GM18861 (cell line): ENCODE measurements around the gene MYO7A.

Experiments used
- ATAC-seq: cut with Tn5 transposase; IDR thresholded peaks from one replicate; pipeline ENCODE4 v1.9.1; 2021; ENCODE audit not compliant: unreplicated experiment

The MYO7A gene

GRCh38 chr11:77159219-77159936 is 31.3 kb downstream of the MYO7A start:
- ATAC-seq: no peak

- no peak for ATAC-seq
Measured at GRCh38 chr11:77159937-77160495, 32.0 kb downstream of the MYO7A start.

- no peak for ATAC-seq
Measured at GRCh38 chr11:77163271-77163670, 35.2 kb downstream of the MYO7A start.

GRCh38 chr11:77165066-77165465 is 37.0 kb downstream of the MYO7A start:
- ATAC-seq: no peak

GRCh38 chr11:77166021-77166420 is 38.0 kb downstream of the MYO7A start:
- ATAC-seq: no peak

DNA sequence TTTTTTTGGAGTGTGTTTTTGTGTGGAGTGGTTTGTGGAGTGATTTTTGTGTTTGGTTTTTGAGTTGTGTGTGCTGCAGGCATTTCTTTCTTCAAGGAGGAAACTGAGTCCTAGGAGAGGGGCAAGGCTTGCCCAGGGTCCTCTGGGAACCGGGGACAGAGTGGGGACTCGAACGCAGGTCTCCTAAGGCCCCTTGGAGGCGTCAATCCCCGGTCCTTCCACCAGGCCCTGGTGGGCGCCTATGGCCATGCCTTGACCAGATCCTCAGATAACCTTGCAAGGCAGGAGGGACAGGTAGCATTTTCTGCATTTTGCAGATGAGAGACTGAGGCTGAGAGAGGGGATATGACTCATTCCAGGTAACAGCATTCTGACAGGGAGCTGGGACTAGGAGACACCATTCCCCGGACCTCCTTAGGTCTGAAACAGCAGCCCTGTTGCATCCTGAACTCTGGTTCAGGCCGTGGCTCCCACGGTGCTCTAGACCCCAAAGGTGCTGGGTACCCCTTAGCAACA is 39.1 kb downstream of the MYO7A start:
- no peak for ATAC-seq

- ATAC-seq: no peak
Measured at GRCh38 chr11:77167791-77168190, 39.7 kb downstream of the MYO7A start.

DNA sequence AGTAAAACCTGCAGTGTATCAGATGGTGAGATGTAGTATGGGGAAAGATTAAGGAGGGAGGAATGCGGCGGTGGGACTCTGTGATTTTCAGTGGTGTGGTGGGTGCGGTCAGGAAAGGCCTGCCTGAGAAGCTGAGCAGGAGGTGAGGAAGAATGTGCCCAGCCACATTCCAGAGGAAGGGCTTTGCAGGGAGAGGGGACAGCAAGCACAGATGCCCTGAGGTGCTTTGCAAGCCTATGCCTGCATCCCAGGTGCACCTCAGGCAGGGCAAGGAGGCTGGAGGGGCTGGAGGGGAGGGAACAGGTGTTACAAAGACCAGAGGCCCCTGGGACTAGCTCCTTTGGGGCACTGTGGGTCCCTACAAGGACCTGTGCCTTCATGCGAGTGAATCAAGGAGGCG is 42.1 kb downstream of the MYO7A start:
- ATAC-seq: no peak

- no peak for ATAC-seq
Measured at GRCh38 chr11:77171254-77171653, 43.2 kb downstream of the MYO7A start.

DNA sequence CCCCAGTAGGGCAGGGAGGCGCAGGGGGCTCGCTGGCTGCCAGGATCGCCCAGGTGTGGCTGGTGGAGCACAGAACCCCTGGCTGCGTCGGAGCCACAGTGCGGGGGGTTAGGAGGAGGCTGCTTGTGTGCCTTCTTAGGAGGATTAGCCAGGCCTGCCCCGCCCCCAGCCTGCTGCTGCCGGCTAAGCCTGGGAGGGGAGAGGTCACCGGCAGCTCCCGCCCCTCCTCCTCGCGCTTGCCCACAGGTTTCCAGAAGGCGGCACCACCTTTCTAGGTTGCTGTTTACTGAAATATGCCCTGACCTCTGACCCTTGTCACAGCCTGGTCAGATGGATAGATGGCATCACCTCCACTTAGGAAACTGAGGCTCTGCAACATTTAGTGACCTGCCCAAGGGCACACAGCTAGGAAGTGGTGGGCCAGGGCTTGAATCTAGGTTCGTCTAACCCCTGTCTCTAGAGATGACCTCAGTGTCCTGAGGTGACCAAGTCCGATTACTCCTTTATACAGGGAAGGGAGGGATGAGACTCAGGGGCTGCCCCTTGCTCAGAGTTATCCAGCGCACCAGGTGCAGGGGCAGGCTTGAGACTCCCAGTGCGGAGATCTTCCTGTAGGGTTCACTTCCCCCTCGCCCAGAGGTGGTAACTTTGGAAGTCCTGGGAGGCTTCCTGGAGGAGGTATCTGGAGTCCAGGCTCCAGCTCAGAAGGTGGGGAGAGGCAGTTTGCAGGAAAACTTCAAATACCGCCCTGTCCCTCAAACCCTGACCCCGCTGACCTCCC is 44.0 kb downstream of the MYO7A start:
- ATAC-seq: no peak

- no peak for ATAC-seq
Measured at GRCh38 chr11:77172666-77172982, 44.6 kb downstream of the MYO7A start.

GRCh38 chr11:77173494-77173893 is 45.4 kb downstream of the MYO7A start:
- ATAC-seq: no peak

- no peak for ATAC-seq
Measured at GRCh38 chr11:77174559-77174958, 46.5 kb downstream of the MYO7A start.

DNA sequence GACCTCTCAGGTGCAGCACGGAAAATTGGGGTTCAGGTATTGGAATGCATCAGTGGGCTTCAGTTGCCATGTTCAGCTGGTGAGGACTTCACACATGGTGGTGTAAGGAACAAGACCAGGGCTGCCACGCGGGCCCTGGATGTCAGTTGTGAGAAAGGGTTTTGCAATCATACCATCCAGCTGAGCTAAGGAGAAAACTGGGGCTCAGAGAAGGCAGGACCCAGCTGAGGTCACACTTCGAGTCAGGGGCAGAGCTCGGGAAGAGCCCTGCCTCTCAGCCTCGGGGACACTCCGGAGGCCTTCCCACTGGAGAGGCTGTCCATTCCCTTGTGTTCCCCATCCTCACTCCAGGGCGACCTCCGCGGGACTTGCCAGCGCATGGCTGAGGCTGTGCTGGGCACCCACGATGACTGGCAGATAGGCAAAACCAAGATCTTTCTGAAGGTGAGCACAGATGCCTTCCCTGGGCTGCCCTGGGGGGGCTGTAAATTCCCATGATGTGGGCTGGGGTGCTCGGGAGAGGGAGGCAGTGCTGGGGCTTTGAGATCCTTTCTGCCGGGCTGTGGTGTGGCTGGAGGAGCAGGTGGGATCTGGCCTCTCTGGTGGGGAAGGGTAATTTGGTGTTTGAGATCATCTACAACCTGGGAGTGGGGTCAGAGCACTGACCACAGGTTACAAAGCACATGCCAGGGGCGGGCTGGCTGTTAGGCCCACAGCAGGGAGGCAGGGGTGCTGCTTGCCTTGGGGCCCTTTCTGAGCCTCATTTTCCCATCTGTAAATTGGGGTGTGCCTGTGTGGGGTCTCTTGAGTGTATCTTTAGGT is 47.2 kb downstream of the MYO7A start:
- ATAC-seq: no peak

- no peak for ATAC-seq
Measured at GRCh38 chr11:77175869-77176539, 48.0 kb downstream of the MYO7A start.

- no peak for ATAC-seq
Measured at GRCh38 chr11:77176996-77177395, 49.0 kb downstream of the MYO7A start.

- ATAC-seq: no peak
Measured at GRCh38 chr11:77178150-77178549, 50.1 kb downstream of the MYO7A start.

- no peak for ATAC-seq
Measured at GRCh38 chr11:77179048-77179447, 51.0 kb downstream of the MYO7A start.

- ATAC-seq: no peak
Measured at GRCh38 chr11:77179681-77180080, 51.6 kb downstream of the MYO7A start.

DNA sequence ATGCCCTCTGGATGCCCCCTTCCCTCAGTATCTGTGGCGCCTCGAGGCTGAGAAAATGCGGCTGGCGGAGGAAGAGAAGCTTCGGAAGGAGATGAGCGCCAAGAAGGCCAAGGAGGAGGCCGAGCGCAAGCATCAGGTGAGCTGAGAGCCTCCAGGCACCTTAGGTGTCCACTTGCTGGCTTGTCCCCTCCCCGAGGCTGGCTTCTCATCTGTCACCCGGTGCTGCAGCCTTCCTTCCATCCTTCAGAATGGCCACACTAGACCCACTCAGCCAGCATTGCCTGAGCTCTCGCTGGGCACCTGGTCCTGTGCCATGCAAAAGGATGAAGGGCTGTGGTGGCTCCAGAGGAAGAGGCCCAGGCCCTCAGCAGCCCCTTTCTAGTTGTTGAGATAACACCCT is 52.3 kb downstream of the MYO7A start:
- ATAC-seq: no peak

- no peak for ATAC-seq
Measured at GRCh38 chr11:77181226-77181625, 53.2 kb downstream of the MYO7A start.
